GM12878 (cell line): ENCODE data around the gene LRIG2. TPM values are rescaled to one million over a fixed set of nuclear protein-coding genes. Genes with fewer than 3 reads are reported as not detected.

ENCODE experiments used
- ATAC-seq: fragments of 200-7000 bp; cut with Tn5 transposase; 3 replicates; pipeline ENCODE4 v1.9.1; 2020; ENCODE audit warnings: mild to moderate bottlenecking, moderate library complexity
- BruUV-seq: library from RNA; stranded (reverse); fragments of 400-500 nt; replicated peaks from 2 replicates; lab custom pipeline; 2021; lab: Mats Ljungman, UMichigan
- CTCF ChIA-PET: fragments of 300-600 bp; sonication (Branson Sonifier 250); formaldehyde crosslinking; extraction: SDS; loops from one replicate; lab custom pipeline; 2021; ENCODE audit warnings: inconsistent platforms; lab: Yijun Ruan, JAX
- POLR2A ChIA-PET: fragments of 350-600 bp; formaldehyde crosslinking; extraction: SDS; loops from one replicate; lab custom pipeline; 2021; ENCODE audit warnings: inconsistent platforms; lab: Charles Lee
- RAD21 ChIA-PET: fragments of 300-600 bp; sonication (Branson Sonifier 250); formaldehyde crosslinking; loops from one replicate; lab custom pipeline; 2023; ENCODE audit warnings: antibody characterized with exemption; ENCODE audit not compliant: unreplicated experiment; lab: Charles Lee
- SMC1A ChIA-PET: fragments of 300-600 bp; sonication (Branson Sonifier 250); formaldehyde crosslinking; loops from one replicate; lab custom pipeline; 2023; ENCODE audit not compliant: unreplicated experiment, uncharacterized antibody; lab: Charles Lee
- DNase-seq: peaks from one replicate; pipeline ENCODE4 v3.0.0-alpha.2; 2011; ENCODE audit warnings: low read depth, low spot score
- FAIRE-seq: peaks from 3 replicates; lab custom pipeline; 2011; peaks lifted over from hg19 to GRCh38; lab: Jason Lieb, UNC
- H2AFZ ChIP-seq: 2 replicates; pipeline ENCODE4 v1.6.0; 2011; ENCODE audit warnings: low read depth, low read length, control low read depth; ENCODE audit not compliant: control insufficient read depth
- H3K27ac ChIP-seq: 2 replicates; pipeline ENCODE4 v1.5.1; 2011; ENCODE audit warnings: control low read depth; ENCODE audit not compliant: control insufficient read depth, insufficient read depth
- H3K27me3 ChIP-seq, 2 experiments: replicated peaks in 1 of 2; 2 replicates each; pipeline versions ENCODE4 v1.6.0 to v1.6.1; 2011; ENCODE audit warnings: low read length in 1 of 2; ENCODE audit not compliant: control insufficient read depth in 2 of 2, insufficient read depth in 2 of 2
- H3K36me3 ChIP-seq, 2 experiments: 2 replicates each; pipeline ENCODE4 v1.5.1; 2011; ENCODE audit warnings: low read length in 1 of 2; ENCODE audit not compliant: control insufficient read depth in 2 of 2, insufficient read depth in 2 of 2
- H3K4me1 ChIP-seq: 2 replicates; pipeline ENCODE4 v1.6.1; 2011; ENCODE audit warnings: mild to moderate bottlenecking, low read length, moderate library complexity, mixed read lengths; ENCODE audit not compliant: control insufficient read depth, insufficient read depth
- H3K4me2 ChIP-seq: 2 replicates; pipeline ENCODE4 v1.6.0; 2011; ENCODE audit warnings: control low read depth; ENCODE audit not compliant: control insufficient read depth, insufficient read depth
- H3K4me3 ChIP-seq: fragments of 200-600 bp; sonication (generic); 2 replicates; pipeline ENCODE4 v1.5.1; 2016
- H3K79me2 ChIP-seq: 2 replicates; pipeline ENCODE4 v1.6.0; 2011; ENCODE audit warnings: low read length; ENCODE audit not compliant: control insufficient read depth, insufficient read depth
- H3K9ac ChIP-seq: 2 replicates; pipeline ENCODE4 v1.8.0; 2011; ENCODE audit warnings: low read length, control low read depth, mixed read lengths; ENCODE audit not compliant: control insufficient read depth, insufficient read depth
- H3K9me3 ChIP-seq: replicated peaks from 3 replicates; pipeline ENCODE4 v1.5.1; 2011; ENCODE audit warnings: mild to moderate bottlenecking, low read length; ENCODE audit not compliant: control insufficient read depth, insufficient read depth
- H4K20me1 ChIP-seq: 2 replicates; pipeline ENCODE4 v1.6.0; 2011; ENCODE audit not compliant: control insufficient read depth, insufficient read depth
- CBX3 ChIP-seq: fragments of 200-600 bp; sonication (generic); IDR thresholded peaks from 2 replicates; pipeline ENCODE4 v1.6.1; 2016; ENCODE audit warnings: low read depth, borderline replicate concordance
- HDGF ChIP-seq: fragments of 450-650 bp; IDR thresholded peaks from 2 replicates; pipeline ENCODE4 v1.6.1; 2016; ENCODE audit warnings: antibody characterized with exemption
- JUNB ChIP-seq: IDR thresholded peaks from 2 replicates; pipeline ENCODE4 v1.6.1; 2016; ENCODE audit warnings: antibody characterized with exemption, mild to moderate bottlenecking
- JUND ChIP-seq: IDR thresholded peaks from 2 replicates; pipeline ENCODE4 v1.6.1; 2012; ENCODE audit warnings: low read depth, mild to moderate bottlenecking, low read length, improper control_type of control experiment, moderate library complexity
- KAT2A ChIP-seq: conservative IDR thresholded peaks from 2 replicates; pipeline ENCODE4 v1.6.1; 2011; ENCODE audit warnings: low read depth, low read length; ENCODE audit not compliant: control insufficient read depth
- NFXL1 ChIP-seq: fragments of 450-650 bp; IDR thresholded peaks from 2 replicates; pipeline ENCODE4 v1.6.1; 2017; ENCODE audit warnings: antibody characterized with exemption, mild to moderate bottlenecking, borderline replicate concordance
- RCOR1 ChIP-seq: conservative IDR thresholded peaks from 2 replicates; pipeline ENCODE4 v1.6.1; 2012; ENCODE audit warnings: low read depth, low read length, improper control_type of control experiment
- RUNX3 ChIP-seq: IDR thresholded peaks from 2 replicates; pipeline ENCODE4 v1.6.1; 2012; ENCODE audit warnings: low read length, inconsistent platforms
- SIX5 ChIP-seq: IDR thresholded peaks from 2 replicates; pipeline ENCODE4 v1.6.1; 2011; ENCODE audit warnings: mild to moderate bottlenecking, low read depth, low read length, moderate library complexity; ENCODE audit not compliant: severe bottlenecking
- SREBF1 ChIP-seq: IDR thresholded peaks from 2 replicates; pipeline ENCODE4 v1.6.1; 2012; ENCODE audit warnings: mild to moderate bottlenecking, low read length
- TARDBP ChIP-seq: IDR thresholded peaks from 2 replicates; pipeline ENCODE4 v1.6.1; 2016; ENCODE audit warnings: borderline replicate concordance
- WGBS: methylation state at CpG from one replicate; pipeline ENCODE4 v1.1.6; 2016; ENCODE audit warnings: low lambda C conversion rate; ENCODE audit not compliant: insufficient replicate concordance, insufficient coverage; ENCODE audit errors: missing lambda C conversion rate; 5-methylcytosine and 5-hydroxymethylcytosine counted together
- in situ Hi-C: fragments of 300-500 bp; cut with MboI; formaldehyde crosslinking; loops from 9 replicates; pipeline ENCODE4 v1.14.3; 2018; ENCODE audit warnings: mixed read lengths
- intact Hi-C: fragments of 100-400 bp; cut with micrococcal nuclease; formaldehyde crosslinking; loops from one replicate; pipeline ENCODE4 v1.14.2; 2022; ENCODE audit not compliant: unreplicated experiment
- polyA plus RNA-seq, 11 experiments: library from polyadenylated mRNA; depleted of rRNA in 4 of 11; unstranded in 6 of 11; stranded (reverse) in 5 of 11; fragments of >200 nt; fragmentation: Nextera tagmentation in 4 of 11; fragmentation: Illumina TruSeq in 1 of 11; extraction: Ambion mirVana in 4 of 11; extraction: Trizol in 1 of 11; gene quantifications; 1 replicate in 1 of 11; 2 replicates in 10 of 11; pipeline versions ENCODE4 v1.2.1 to v1.2.3, GENCODE V29; 2011 to 2016; ENCODE audit warnings: inconsistent platforms in 2 of 11, missing spikeins in 2 of 11, low read depth in 1 of 11
- total RNA-seq, 4 experiments: library from RNA; depleted of rRNA in 3 of 4; stranded (reverse); fragments of >200 nt in 3 of 4; fragmentation: Illumina TruSeq in 1 of 4; extraction: Trizol in 1 of 4; gene quantifications; 2 replicates each; pipeline versions ENCODE4 v1.2.1 to v1.2.3, GENCODE V29; 2013 to 2021
- TF ChIP-seq, protein P1 (sequence below): IDR thresholded peaks from 2 replicates; pipeline ENCODE4 v1.6.1; 2011; ENCODE audit warnings: low read depth, low read length, improper control_type of control experiment, borderline replicate concordance

Gene LRIG2
- total and polyA plus RNA-seq, 10 of the 15 experiments (the other 5 are each of a cell fraction or from before 2014, with no cell fraction given) = 0.77 to 11.8 (median 5.1) TPM

DNA sequence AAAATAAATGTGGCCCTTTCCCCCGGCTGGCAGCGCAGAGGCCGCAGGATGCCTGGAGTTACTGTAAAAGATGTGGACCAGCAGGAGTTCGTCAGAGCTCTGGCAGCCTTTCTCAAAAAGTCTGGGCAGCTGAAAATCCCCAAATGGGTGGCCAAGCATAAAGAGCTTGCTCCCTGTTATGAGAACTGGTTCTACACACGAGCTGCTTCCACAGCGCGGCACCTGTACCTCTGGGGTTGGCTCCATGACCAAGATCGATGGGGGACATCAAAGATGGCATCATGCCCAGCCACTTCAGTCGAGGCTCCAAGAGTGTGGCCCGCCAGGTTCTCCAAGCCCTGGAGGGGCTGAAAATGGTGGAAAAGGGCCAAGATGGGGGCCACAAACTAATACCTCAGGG is 95.9 kb downstream of the LRIG2 start:
- Histone ChIP-seq H3K4me3 (no peak overlapping the region), H3K27me3 (no peaks in the 10 kb centered on the region; a peak in 1 of 4 replicates), H3K9me3 (peaks cover 4% of the 10 kb centered on the region; the same call in 2 of the 3 replicates), H3K4me1 (peaks cover 8% of the 10 kb centered on the region), H3K36me3 (no peaks in the 10 kb centered on the region), H3K79me2 (no peaks in the 10 kb centered on the region), H4K20me1 (no peaks in the 10 kb centered on the region), H3K27ac (no peak overlapping the region), H3K9ac (no peak overlapping the region), H3K4me2 (no peak overlapping the region), H2AFZ (no peak overlapping the region)
- ATAC-seq = no peak
- no TSS peak for BruUV-seq
- ChIA-PET RAD21 (no interaction called here), CTCF (no interaction called here), SMC1A (no interaction called here), POLR2A (interaction anchor here (0.6 kb wide), 1 partner anchor 8 kb away, joined by 4 read pairs; no protein-coding TSS in a partner anchor)
- no peak for DNase-seq
- 74% methylated on average over 10 of the region's 10 CpGs for WGBS
- TF ChIP-seq NFXL1 (no peak), TARDBP (no peak), SIX5 (no peak), RUNX3 (no peak), CBX3 (no peak), KAT2A (no peak)
- TF ChIP-seq, protein P1, sequence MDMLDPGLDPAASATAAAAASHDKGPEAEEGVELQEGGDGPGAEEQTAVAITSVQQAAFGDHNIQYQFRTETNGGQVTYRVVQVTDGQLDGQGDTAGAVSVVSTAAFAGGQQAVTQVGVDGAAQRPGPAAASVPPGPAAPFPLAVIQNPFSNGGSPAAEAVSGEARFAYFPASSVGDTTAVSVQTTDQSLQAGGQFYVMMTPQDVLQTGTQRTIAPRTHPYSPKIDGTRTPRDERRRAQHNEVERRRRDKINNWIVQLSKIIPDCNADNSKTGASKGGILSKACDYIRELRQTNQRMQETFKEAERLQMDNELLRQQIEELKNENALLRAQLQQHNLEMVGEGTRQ = no peak
- FAIRE-seq = no peak
- intact Hi-C loops = no loop called here
- in situ Hi-C loops = no loop called here

DNA sequence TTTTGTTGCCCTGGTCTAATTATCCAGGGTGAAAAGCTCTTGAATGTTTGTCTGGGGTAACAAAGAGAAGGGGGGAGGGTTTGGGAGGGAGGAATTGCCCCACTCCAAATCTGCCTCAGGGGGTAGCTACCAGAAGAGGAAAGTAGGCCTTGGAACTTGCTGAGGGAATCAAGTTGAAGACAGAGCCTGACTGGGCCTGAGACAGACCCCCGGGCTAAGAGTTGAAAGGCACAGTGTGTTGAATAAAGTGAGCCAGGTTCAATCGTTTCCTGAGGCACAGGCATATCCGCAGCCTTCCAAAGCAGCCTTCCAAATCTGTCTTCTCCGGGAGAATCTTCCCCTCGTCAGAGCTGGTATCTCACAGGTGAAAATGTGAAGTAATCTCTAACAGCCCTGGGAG is 96.6 kb downstream of the LRIG2 start:
- CTCF ChIA-PET = no interaction called here
- H4K20me1 ChIP-seq = no peaks in the 10 kb centered on the region
- SMC1A ChIA-PET = interaction anchor here (1.6 kb wide), 1 partner anchor 8 kb away, joined by 3 read pairs; no protein-coding TSS in a partner anchor
- WGBS = 47% methylated on average over 5 of the region's 5 CpGs
- no peak overlapping the region for H3K4me2 ChIP-seq
- H3K79me2 ChIP-seq = no peaks in the 10 kb centered on the region
- no peaks in the 10 kb centered on the region for H3K27me3 ChIP-seq
- no peak overlapping the region for H2AFZ ChIP-seq
- TF ChIP-seq JUND (no peak), SREBF1 (no peak), RCOR1 (no peak), JUNB (no peak), HDGF (no peak)
- H3K9me3 ChIP-seq = peaks cover 4% of the 10 kb centered on the region; the same call in 2 of the 3 replicates
- in situ Hi-C loops = no loop called here
- RAD21 ChIA-PET = interaction anchor here (1.5 kb wide), 1 partner anchor 29 kb away, joined by 4 read pairs; no protein-coding TSS in a partner anchor
- POLR2A ChIA-PET = interaction anchor here (0.6 kb wide), 1 partner anchor 9 kb away, joined by 4 read pairs; no protein-coding TSS in a partner anchor
- H3K27ac ChIP-seq = no peak overlapping the region
- peaks cover 8% of the 10 kb centered on the region for H3K4me1 ChIP-seq
- ATAC-seq (no peak), FAIRE-seq (no peak), DNase-seq (no peak)
- intact Hi-C loops = no loop called here
- H3K36me3 ChIP-seq = no peaks in the 10 kb centered on the region
- no peak overlapping the region for H3K9ac ChIP-seq
- no peak overlapping the region for H3K4me3 ChIP-seq
- BruUV-seq = no TSS peak
